GM12801 (cell line): ENCODE measurements around the gene TENM4.

Experiments
- TF ChIP-seq, protein P1 (sequence below): IDR thresholded peaks from one replicate; pipeline ENCODE4 v1.5.1; 2011; ENCODE audit warnings: control low read depth; ENCODE audit not compliant: insufficient read length; ENCODE audit errors: extremely low read depth

Gene TENM4

DNA sequence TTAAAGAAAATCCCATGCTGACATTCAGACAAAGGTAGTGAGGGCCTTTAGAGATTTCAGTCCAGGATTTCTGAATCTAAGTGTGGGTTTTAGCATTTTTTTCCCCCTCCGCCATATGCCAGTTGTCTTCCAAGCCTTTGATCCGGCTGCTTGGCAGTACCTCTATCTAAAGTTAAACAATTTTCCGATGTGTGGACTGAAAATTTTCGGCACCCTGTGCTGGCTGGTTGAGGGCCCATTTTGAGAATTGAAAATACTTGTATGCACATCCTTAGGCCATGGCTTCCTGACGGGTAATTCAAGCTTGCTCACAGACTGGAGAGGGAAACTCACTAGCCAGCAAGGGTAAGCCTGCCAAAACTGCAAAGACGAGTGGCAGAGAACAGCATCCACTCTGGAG lies 734.3 kb downstream of the TENM4 start:
- TF ChIP-seq, protein P1, sequence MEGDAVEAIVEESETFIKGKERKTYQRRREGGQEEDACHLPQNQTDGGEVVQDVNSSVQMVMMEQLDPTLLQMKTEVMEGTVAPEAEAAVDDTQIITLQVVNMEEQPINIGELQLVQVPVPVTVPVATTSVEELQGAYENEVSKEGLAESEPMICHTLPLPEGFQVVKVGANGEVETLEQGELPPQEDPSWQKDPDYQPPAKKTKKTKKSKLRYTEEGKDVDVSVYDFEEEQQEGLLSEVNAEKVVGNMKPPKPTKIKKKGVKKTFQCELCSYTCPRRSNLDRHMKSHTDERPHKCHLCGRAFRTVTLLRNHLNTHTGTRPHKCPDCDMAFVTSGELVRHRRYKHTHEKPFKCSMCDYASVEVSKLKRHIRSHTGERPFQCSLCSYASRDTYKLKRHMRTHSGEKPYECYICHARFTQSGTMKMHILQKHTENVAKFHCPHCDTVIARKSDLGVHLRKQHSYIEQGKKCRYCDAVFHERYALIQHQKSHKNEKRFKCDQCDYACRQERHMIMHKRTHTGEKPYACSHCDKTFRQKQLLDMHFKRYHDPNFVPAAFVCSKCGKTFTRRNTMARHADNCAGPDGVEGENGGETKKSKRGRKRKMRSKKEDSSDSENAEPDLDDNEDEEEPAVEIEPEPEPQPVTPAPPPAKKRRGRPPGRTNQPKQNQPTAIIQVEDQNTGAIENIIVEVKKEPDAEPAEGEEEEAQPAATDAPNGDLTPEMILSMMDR: no peak

DNA sequence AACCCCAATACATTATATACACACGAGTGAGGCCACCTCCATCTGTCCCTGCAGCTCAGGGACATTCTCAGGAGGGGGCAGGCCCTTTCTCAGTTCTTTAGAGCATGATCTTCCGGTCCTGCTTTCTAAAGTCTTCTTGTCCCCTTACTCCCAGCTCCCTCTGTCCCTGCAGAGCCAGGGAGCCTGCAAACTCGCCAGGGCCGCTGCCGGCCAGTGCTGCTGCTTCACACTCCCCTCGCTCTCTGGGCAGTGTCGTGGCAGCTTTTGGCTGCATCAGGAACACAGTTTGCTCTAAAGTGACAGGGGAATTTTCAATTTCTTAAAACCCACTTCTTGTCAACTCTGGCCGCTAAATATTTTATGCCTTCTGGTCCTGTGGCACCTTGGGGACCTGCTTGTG lies 736.0 kb downstream of the TENM4 start:
- TF ChIP-seq, protein P1: no peak

DNA sequence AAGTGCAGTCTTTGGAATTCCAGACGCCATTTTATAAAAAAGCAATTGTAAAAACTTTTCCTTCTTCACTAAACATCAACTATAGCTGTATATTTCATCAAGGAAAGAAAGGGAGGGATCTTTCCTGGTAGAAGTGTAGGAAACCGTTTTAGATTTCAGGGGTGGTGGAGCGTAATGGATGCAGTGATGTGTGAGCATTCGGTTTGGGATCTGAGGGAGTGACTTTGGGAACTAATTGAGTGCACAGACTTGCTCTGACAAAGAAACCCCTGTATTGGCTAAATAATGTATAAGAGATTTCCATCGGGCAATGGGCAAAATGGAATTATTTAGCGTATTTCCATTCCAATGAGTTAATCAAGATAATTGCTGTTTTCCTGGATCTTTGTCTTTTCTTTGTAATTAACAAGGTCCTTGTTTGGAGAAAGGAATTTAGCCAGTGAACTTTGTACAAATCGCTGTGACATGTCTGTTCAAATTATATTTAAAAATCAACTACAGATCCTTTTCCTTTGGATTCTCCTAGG lies 741.2 kb downstream of the TENM4 start:
- TF ChIP-seq, protein P1: no peak

DNA sequence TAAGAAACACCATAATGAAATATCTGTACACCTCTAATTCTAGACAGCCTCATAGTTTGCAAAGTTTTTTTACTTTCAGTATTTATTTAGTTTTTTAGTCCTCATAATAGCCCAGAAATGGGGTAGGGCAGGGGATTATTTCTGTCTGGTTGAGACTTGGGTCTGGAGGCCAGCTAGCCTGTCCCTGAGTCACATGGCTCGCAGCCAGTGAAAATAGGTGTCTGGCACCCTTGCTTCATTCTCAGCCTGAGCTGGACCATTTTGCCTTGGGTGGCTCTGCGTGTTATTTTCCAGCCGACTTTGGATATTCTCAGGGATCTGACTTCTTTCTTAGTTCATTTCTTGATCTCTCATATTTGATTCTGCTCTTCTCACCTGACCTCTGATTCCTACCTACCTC lies 742.2 kb downstream of the TENM4 start:
- TF ChIP-seq, protein P1: no peak

DNA sequence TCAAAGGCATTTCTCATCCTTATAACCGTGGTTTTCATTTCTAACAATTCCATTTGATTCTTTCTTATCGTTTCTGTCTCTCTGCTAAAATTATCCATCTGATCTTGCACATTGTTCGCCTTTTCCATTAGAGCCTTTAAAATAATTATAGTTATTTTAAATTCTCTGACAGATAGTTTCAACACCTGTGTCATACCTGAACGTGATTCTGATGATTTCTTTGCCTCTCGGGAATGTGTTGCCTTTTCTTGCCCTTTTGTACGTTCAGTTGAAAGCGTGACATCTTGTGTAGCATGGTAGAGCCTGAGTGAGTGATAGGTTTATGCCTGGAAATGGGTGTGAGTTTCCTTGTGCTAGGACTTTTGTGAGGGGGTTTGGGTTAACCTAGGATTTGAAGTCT lies 744.7 kb downstream of the TENM4 start:
- TF ChIP-seq, protein P1: no peak

DNA sequence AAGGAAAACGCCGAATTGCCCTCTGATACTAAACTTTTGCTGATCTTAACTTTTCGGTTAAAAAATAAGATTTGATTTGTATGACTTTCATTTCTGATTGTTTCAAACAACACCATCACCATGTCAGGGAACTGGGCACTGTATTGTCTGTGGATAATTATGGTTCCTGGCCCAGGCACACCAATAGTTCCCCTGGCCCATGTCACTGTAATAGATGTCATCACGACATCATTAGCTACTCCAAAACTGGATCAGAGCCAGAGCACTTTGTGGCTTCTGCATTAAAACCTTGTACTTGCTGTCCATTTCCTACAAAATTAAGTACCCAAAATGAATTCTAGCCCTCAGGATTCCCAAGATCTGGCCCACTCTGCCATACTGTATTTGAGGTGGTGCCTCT lies 746.7 kb downstream of the TENM4 start:
- TF ChIP-seq, protein P1: no peak

DNA sequence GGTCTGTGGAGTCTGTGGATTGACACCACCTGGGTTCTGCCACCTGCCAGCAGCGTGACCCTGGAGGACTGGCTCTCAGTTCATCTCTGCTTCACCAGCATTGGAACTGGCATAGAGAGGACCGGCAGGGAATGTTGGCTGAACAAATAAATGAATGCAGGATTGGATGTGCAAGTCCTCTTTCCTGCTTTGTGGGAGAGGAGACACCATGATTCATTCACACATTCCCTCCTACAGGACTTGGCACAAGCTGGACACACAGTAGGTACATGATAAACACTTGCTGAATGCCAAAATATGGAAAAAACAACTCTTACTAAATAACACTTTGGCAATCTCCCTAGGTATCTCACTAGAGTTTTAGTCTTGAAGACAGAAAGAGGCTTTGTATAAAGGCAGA lies 749.6 kb downstream of the TENM4 start:
- TF ChIP-seq, protein P1: no peak

DNA sequence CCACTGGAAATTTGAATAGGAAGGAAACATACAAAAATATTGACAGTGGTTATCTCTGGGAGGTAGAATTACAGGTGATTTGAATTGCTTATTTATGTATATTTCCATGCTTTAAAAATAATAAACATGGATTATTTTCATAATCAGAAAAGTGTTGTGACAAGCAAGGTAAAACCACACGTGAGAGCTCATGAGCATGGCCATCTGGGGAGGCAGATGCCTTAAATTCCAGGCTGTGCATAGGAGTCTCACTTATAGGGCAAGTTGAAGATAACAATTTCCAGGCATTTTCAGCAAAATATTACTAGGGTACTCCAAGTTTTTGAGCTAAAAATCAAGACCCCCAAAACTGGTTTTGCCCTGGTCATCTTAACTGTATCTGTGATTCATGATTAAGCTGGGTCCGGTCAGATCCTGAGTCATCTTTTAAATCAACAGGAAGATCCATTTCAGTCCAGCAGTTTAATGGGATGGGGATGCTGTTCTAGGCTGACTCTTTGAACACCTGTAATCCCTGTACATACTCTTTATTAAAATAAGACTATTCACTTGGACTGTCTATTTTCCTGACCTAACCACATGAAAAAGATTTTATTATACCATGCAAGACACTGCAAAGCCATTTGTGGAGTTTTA lies 750.4 kb downstream of the TENM4 start:
- TF ChIP-seq, protein P1: no peak
